ENCODE data around the gene APEH. TPM values are rescaled to one million over a fixed set of nuclear protein-coding genes. Genes with fewer than 3 reads are reported as not detected.

The APEH gene
- total and polyA plus RNA-seq, 9 of the 15 experiments (the other 6 are each of a cell fraction or from before 2014, with no cell fraction given): 70.9 to 177 (median 117) TPM

- in situ Hi-C loops (cut with MboI) (no loop called here), intact Hi-C loops (cut with micrococcal nuclease) (no loop called here)
- Histone ChIP-seq H3K4me3 (no peak overlapping the region), H3K9me1 (ENCODE audit: control insufficient read depth, insufficient read depth, low read length) (peaks cover 3% of the 10 kb centered on the region), H3K27me3 (ENCODE audit: control insufficient read depth in 2 of 2, insufficient read depth in 2 of 2, low read length in 2 of 2) (no peaks in the 10 kb centered on the region), H2AFZ (ENCODE audit: low read depth, low read length) (no peak overlapping the region), H3K4me2 (ENCODE audit: insufficient read depth, low read length) (no peak overlapping the region), H4K20me1 (replicated peaks; ENCODE audit: control insufficient read depth, insufficient read depth, low read length) (no peaks in the 10 kb centered on the region), H3K9me3 (replicated peaks; ENCODE audit: control insufficient read depth, insufficient read depth, low read depth, low read length) (no peaks in the 10 kb centered on the region), H3K36me3 (ENCODE audit: control insufficient read depth, insufficient read depth, low read length) (peaks cover 74% of the 10 kb centered on the region; the same call in 2 of the 3 replicates), H3K9ac (ENCODE audit: insufficient read depth in 1 of 2, low read depth in 2 of 2, low read length in 2 of 2) (no peak overlapping the region), H3K79me2 (ENCODE audit: control insufficient read depth, insufficient read depth, low read length) (no peaks in the 10 kb centered on the region), H3K27ac (ENCODE audit: extremely low read depth, low read depth, low read length) (no peak overlapping the region), H3K4me1 (replicated peaks in 1 of 2; ENCODE audit: control insufficient read depth in 2 of 2, insufficient read depth in 2 of 2, low read length in 2 of 2) (peaks cover 0 to 9% of the 10 kb centered on the region in 2 experiments; a peak in 2 of 5 replicates)
- no TSS peak for BruUV-seq (replicated peaks)
- WGBS (ENCODE audit: insufficient coverage, low coverage, missing lambda C conversion rate): 92% methylated on average over 2 of the region's 4 CpGs
- ATAC-seq (no peak), DNase-seq (ENCODE audit: extremely low read depth in 1 of 4, low spot score in 3 of 4) (no peak), FAIRE-seq (no peak)
- POLR2A ChIA-PET: no interaction called here
- TF ChIP-seq TOE1 (IDR thresholded peaks at IDR 0.05; ENCODE audit: borderline replicate concordance) (no peak), TOE1 (CRISPR knock-in tag; IDR thresholded peaks at IDR 0.05; ENCODE audit: borderline replicate concordance, low read depth) (no peak), ZNF766 (CRISPR knock-in tag; conservative IDR thresholded peaks at IDR 0.05) (no peak), ZNF224 (CRISPR knock-in tag; IDR thresholded peaks at IDR 0.05) (no peak), ZNF354B (CRISPR knock-in tag; IDR thresholded peaks at IDR 0.05) (no peak)
- CTCF ChIA-PET (ENCODE audit: low intra/inter-chr PET ratio): no interaction called here
These were observed 7.4 kb downstream of the APEH start for GRCh38 chr3:49681543-49681942.

GRCh38 chr3:49683162-49683561 is 9.0 kb downstream of the APEH start:
- no peaks in the 10 kb centered on the region for H3K79me2 ChIP-seq (ENCODE audit: control insufficient read depth, insufficient read depth, low read length)
- H3K9me3 ChIP-seq (replicated peaks; ENCODE audit: control insufficient read depth, insufficient read depth, low read depth, low read length): no peaks in the 10 kb centered on the region
- CTCF ChIA-PET (ENCODE audit: low intra/inter-chr PET ratio): no interaction called here
- H3K36me3 ChIP-seq (ENCODE audit: control insufficient read depth, insufficient read depth, low read length): peaks cover 58% of the 10 kb centered on the region; the same call in 2 of the 3 replicates
- in situ Hi-C loops (cut with MboI): no loop called here
- peaks cover 3% of the 10 kb centered on the region for H3K9me1 ChIP-seq (ENCODE audit: control insufficient read depth, insufficient read depth, low read length)
- H3K9ac ChIP-seq (ENCODE audit: insufficient read depth in 1 of 2, low read depth in 2 of 2, low read length in 2 of 2): no peak overlapping the region; a peak in 1 of 4 replicates
- no peak for ATAC-seq
- H4K20me1 ChIP-seq (replicated peaks; ENCODE audit: control insufficient read depth, insufficient read depth, low read length): no peaks in the 10 kb centered on the region
- peaks cover 0 to 16% of the 10 kb centered on the region in 2 experiments; a peak in 3 of 5 replicates for H3K4me1 ChIP-seq (replicated peaks in 1 of 2; ENCODE audit: control insufficient read depth in 2 of 2, insufficient read depth in 2 of 2, low read length in 2 of 2)
- DNase-seq (ENCODE audit: extremely low read depth in 1 of 4, low spot score in 3 of 4): no peak
- intact Hi-C loops (cut with micrococcal nuclease): no loop called here
- no peak overlapping the region for H3K27ac ChIP-seq (ENCODE audit: extremely low read depth, low read depth, low read length)
- H2AFZ ChIP-seq (ENCODE audit: low read depth, low read length): no peak overlapping the region
- H3K27me3 ChIP-seq (ENCODE audit: control insufficient read depth in 2 of 2, insufficient read depth in 2 of 2, low read length in 2 of 2): no peaks in the 10 kb centered on the region
- no peak overlapping the region for H3K4me2 ChIP-seq (ENCODE audit: insufficient read depth, low read length)
- WGBS (ENCODE audit: insufficient coverage, low coverage, missing lambda C conversion rate): 94% methylated on average over 6 of the region's 6 CpGs
- no peak for FAIRE-seq
- H3K4me3 ChIP-seq: no peak overlapping the region
- POLR2A ChIA-PET: no interaction called here
- BruUV-seq (replicated peaks): TSS peak; percentile 47
- TF ChIP-seq ZNF133 (CRISPR knock-in tag; IDR thresholded peaks at IDR 0.05) (no peak), RBBP5 (IDR thresholded peaks at IDR 0.05; ENCODE audit: borderline replicate concordance, insufficient read depth, low read length, poor library complexity, severe bottlenecking) (no peak), NR1H2 (CRISPR knock-in tag; IDR thresholded peaks at IDR 0.05) (no peak), XRCC3 (IDR thresholded peaks at IDR 0.05) (no peak), HDAC6 (IDR thresholded peaks at IDR 0.05; ENCODE audit: low read depth, low read length) (no peak), STAT6 (CRISPR knock-in tag; IDR thresholded peaks at IDR 0.05) (no peak), COPS2 (conservative IDR thresholded peaks at IDR 0.05) (no peak), TFAM (CRISPR knock-in tag; conservative IDR thresholded peaks at IDR 0.05) (no peak), RBM22 (IDR thresholded peaks at IDR 0.05; ENCODE audit: low read depth, low read length, poor library complexity, severe bottlenecking) (no peak)
